RWPE2 (cell line): ENCODE results near the gene CYP4B1.

Source experiments
- ATAC-seq: fragments of 200-7000 bp; cut with Tn5 transposase; 3 replicates; pipeline ENCODE4 v1.9.1; 2021; ENCODE audit warnings: low read depth
- DNase-seq: peaks from one replicate; pipeline ENCODE4 v3.0.0-alpha.2; 2020; ENCODE audit warnings: low spot score
- H3K27ac ChIP-seq: fragments of 450-650 bp; 2 replicates; pipeline ENCODE4 v1.5.1; 2017; ENCODE audit warnings: mild to moderate bottlenecking; ENCODE audit not compliant: poor library complexity, severe bottlenecking
- H3K27me3 ChIP-seq: fragments of 250-450 bp; sonication (Bioruptor Pico); 2 replicates; pipeline ENCODE4 v1.5.1; 2021; ENCODE audit warnings: mild to moderate bottlenecking, moderate library complexity; ENCODE audit not compliant: insufficient read depth, poor library complexity, severe bottlenecking
- H3K36me3 ChIP-seq: fragments of 250-450 bp; sonication (Bioruptor Pico); 2 replicates; pipeline ENCODE4 v1.5.1; 2020; ENCODE audit warnings: low read depth, mild to moderate bottlenecking, moderate library complexity
- H3K4me1 ChIP-seq: fragments of 250-450 bp; sonication (Bioruptor Pico); 2 replicates; pipeline ENCODE4 v1.5.1; 2021; ENCODE audit warnings: mild to moderate bottlenecking, moderate library complexity; ENCODE audit not compliant: insufficient read depth, poor library complexity, severe bottlenecking
- H3K4me3 ChIP-seq: fragments of 250-450 bp; sonication (Bioruptor Pico); 2 replicates; pipeline ENCODE4 v1.5.1; 2021; ENCODE audit warnings: mild to moderate bottlenecking, moderate library complexity; ENCODE audit not compliant: severe bottlenecking
- H3K9me3 ChIP-seq: fragments of 250-450 bp; sonication (Bioruptor Pico); 2 replicates; pipeline ENCODE4 v1.5.1; 2021; ENCODE audit warnings: mild to moderate bottlenecking, moderate library complexity; ENCODE audit not compliant: severe bottlenecking
- TF ChIP-seq, protein P1 (sequence below): fragments of 450-650 bp; IDR thresholded peaks from one replicate; pipeline ENCODE4 v1.5.1; 2017; ENCODE audit warnings: mild to moderate bottlenecking, moderate library complexity; ENCODE audit not compliant: poor library complexity, severe bottlenecking

The CYP4B1 gene

DNA sequence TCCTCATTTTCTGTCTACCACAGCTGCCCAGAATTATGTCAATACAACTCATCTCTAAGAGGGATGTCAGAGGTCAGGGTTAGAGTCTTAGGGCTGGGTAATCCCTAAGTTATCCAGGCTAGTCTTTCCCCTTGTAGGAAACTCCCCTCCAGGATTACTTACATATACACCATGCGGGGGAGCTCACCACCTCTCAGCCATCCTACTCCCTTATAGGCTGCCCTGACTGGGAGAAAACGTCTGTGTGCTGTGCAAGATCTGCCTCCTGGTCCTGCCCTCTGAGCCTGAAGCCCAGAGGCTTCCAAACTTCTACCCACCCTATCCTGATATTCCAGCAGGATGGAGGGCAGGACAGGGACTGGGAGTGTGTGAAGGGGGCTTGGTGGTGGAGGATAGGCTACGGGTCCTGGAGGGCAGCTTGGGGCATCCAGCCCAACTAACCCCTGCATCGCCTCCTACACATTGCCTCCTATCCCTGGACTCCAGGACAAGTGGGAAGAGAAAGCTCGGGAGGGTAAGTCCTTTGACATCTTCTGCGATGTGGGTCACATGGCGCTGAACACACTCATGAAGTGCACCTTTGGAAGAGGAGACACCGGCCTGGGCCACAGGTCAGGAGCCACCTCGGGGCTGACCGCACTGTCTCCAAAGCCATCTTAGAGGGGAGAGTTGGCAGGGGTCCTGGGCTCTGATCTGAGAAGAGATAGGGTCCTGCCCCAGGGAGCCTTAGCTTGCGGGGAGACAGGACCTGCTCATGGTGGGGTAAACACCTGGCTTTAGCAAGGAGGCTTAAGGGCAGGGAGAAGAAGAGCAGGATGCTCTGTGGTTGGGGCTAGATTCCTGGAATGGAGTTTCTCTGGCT, 14.4 kb downstream of the CYP4B1 start:
- no peaks in the 10 kb centered on the region for H3K36me3 ChIP-seq
- no peak for ATAC-seq
- H3K9me3 ChIP-seq: no peaks in the 10 kb centered on the region
- no peaks in the 10 kb centered on the region for H3K27me3 ChIP-seq
- no peaks in the 10 kb centered on the region for H3K4me1 ChIP-seq
- H3K27ac ChIP-seq: no peak overlapping the region
- no peak for DNase-seq
- no peak overlapping the region for H3K4me3 ChIP-seq
- TF ChIP-seq, protein P1, sequence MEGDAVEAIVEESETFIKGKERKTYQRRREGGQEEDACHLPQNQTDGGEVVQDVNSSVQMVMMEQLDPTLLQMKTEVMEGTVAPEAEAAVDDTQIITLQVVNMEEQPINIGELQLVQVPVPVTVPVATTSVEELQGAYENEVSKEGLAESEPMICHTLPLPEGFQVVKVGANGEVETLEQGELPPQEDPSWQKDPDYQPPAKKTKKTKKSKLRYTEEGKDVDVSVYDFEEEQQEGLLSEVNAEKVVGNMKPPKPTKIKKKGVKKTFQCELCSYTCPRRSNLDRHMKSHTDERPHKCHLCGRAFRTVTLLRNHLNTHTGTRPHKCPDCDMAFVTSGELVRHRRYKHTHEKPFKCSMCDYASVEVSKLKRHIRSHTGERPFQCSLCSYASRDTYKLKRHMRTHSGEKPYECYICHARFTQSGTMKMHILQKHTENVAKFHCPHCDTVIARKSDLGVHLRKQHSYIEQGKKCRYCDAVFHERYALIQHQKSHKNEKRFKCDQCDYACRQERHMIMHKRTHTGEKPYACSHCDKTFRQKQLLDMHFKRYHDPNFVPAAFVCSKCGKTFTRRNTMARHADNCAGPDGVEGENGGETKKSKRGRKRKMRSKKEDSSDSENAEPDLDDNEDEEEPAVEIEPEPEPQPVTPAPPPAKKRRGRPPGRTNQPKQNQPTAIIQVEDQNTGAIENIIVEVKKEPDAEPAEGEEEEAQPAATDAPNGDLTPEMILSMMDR: no peak

DNA sequence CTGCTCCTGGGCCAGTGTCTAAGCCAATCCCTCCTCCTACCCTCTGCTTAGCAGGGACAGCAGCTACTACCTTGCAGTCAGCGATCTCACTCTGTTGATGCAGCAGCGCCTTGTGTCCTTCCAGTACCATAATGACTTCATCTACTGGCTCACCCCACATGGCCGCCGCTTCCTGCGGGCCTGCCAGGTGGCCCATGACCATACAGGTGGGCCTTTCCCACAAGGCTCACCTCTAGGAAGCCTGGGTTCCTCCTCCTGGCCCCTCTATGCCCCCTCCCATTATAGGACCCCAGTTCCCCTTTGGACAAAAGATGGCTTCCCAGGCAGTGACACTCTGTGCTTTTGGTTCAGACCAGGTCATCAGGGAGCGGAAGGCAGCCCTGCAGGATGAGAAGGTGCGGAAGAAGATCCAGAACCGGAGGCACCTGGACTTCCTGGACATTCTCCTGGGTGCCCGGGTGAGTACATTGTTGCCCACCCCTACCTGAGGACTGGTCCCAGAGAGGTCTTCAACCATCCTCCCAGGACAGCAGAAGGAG, 15.1 kb downstream of the CYP4B1 start:
- TF ChIP-seq, protein P1: no peak
- DNase-seq (no peak), ATAC-seq (no peak)
- no peaks in the 10 kb centered on the region for H3K4me1 ChIP-seq
- H3K36me3 ChIP-seq: no peaks in the 10 kb centered on the region
- no peak overlapping the region for H3K27ac ChIP-seq
- H3K27me3 ChIP-seq: no peaks in the 10 kb centered on the region
- H3K4me3 ChIP-seq: no peak overlapping the region
- H3K9me3 ChIP-seq: no peaks in the 10 kb centered on the region

DNA sequence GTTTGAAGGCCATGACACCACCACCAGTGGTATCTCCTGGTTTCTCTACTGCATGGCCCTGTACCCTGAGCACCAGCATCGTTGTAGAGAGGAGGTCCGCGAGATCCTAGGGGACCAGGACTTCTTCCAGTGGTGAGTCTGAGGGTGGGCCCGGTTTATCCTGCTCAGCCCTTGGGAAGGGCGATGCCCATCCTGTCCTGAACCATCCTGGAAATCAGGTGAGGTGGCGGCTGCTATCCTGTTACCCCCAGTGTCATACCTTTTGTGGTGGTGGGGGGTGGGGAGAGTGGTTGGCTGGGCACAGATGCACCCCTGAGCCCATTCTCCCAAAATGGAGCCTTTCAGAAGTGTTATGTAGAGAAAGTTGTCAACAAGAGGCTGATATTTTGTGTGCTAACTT, 16.3 kb downstream of the CYP4B1 start:
- no peaks in the 10 kb centered on the region for H3K27me3 ChIP-seq
- H3K4me1 ChIP-seq: no peaks in the 10 kb centered on the region
- no peak overlapping the region for H3K4me3 ChIP-seq
- no peak overlapping the region for H3K27ac ChIP-seq
- ATAC-seq: no peak
- TF ChIP-seq, protein P1: no peak
- DNase-seq: no peak
- H3K9me3 ChIP-seq: no peaks in the 10 kb centered on the region
- no peaks in the 10 kb centered on the region for H3K36me3 ChIP-seq

DNA sequence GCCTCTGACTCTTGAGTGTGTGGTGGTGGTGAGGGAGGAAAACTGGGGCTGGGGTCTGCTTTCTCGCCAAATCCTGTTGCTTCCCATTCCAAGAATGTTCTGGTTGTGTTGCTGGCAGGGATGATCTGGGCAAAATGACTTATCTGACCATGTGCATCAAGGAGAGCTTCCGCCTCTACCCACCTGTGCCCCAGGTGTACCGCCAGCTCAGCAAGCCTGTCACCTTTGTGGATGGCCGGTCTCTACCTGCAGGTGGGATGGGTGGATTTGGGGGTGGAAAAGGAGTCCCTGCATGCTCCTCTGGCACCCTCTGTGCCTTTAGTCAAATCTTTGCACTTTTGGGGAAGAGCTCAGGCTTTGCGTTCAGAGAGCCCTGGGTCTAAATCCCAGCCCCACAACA, 18.1 kb downstream of the CYP4B1 start:
- DNase-seq (no peak), ATAC-seq (no peak)
- TF ChIP-seq, protein P1: no peak
- H3K4me1 ChIP-seq: no peaks in the 10 kb centered on the region
- no peak overlapping the region for H3K4me3 ChIP-seq
- no peaks in the 10 kb centered on the region for H3K27me3 ChIP-seq
- H3K36me3 ChIP-seq: no peaks in the 10 kb centered on the region
- H3K27ac ChIP-seq: no peak overlapping the region
- H3K9me3 ChIP-seq: no peaks in the 10 kb centered on the region

DNA sequence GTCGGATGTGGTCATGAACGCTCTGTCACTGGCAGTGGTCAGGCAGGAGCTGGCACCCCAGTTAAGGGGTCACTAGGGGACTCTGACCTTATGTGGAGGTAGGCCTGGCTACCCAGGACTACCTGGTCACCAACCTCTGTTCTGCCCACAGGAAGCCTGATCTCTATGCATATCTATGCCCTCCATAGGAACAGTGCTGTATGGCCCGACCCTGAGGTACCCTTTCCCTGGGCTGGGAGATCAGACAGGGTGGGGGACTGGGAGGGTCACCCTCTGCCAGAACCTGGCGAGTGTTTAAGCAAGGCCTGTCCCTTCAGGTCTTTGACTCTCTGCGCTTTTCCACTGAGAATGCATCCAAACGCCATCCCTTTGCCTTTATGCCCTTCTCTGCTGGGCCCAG, 19.0 kb downstream of the CYP4B1 start:
- Histone ChIP-seq H3K4me1 (no peaks in the 10 kb centered on the region), H3K9me3 (no peaks in the 10 kb centered on the region), H3K27me3 (no peaks in the 10 kb centered on the region), H3K27ac (no peak overlapping the region), H3K36me3 (no peaks in the 10 kb centered on the region), H3K4me3 (no peak overlapping the region)
- no peak for ATAC-seq
- TF ChIP-seq, protein P1: no peak
- DNase-seq: no peak
